Pancreas (tissue), 10 donors: Measurements from ENCODE around the gene RND2. TPM values are rescaled to one million over a fixed set of nuclear protein-coding genes. Genes with fewer than 3 reads are reported as not detected.

ENCODE experiments used
- ATAC-seq, 4 donors: fragments of 200-7000 bp; cut with Tn5 transposase; one replicate each; pipeline versions ENCODE4 v1.8.0 to v1.9.1; 2020; ENCODE audit warnings: mild to moderate bottlenecking in 4 of 4, moderate library complexity in 4 of 4
- DNase-seq, 6 donors: peaks; one replicate each; pipeline ENCODE4 v3.0.0-alpha.2; 2020
- FAIRE-seq: peaks from 2 replicates; lab custom pipeline; 2012; peaks lifted over from hg19 to GRCh38; lab: Jason Lieb, UNC
- H3K27ac ChIP-seq, 4 donors: fragments of 200-600 bp; sonication (generic); 1 replicate in 3 of 4; 2 replicates in 1 of 4; pipeline versions ENCODE4 v1.5.0 to v1.8.0; 2020
- H3K27me3 ChIP-seq, 4 donors: fragments of 200-600 bp; one replicate each; pipeline ENCODE4 v1.8.0; 2021
- H3K36me3 ChIP-seq, 3 donors: fragments of 200-600 bp; sonication (generic) in 1 of 3; one replicate each; pipeline versions ENCODE4 v1.5.0 to v1.8.0; 2020 to 2021
- H3K4me1 ChIP-seq, 3 donors: fragments of 200-600 bp; one replicate each; pipeline ENCODE4 v1.8.0; 2021
- H3K4me3 ChIP-seq, 4 donors: fragments of 200-600 bp; sonication (generic) in 2 of 4; one replicate each; pipeline versions ENCODE4 v1.5.0 to v1.8.0; 2020 to 2021
- H3K9me3 ChIP-seq, 4 donors: fragments of 200-600 bp; one replicate each; pipeline ENCODE4 v1.8.0; 2021
- WGBS, 2 donors: extraction: QIAGEN DNeasy Blood & Tissue Kit; methylation state at CpG; one replicate each; pipeline ENCODE4 v1.1.7; 2013; 5-methylcytosine and 5-hydroxymethylcytosine counted together
- intact Hi-C, 3 donors: fragments of 100-400 bp; cut with DNase I; formaldehyde crosslinking; loops; one replicate each; pipeline versions ENCODE4 v1.11.1 to v1.14.2; 2022
- polyA plus RNA-seq, 2 donors: library from polyadenylated mRNA; stranded (reverse); fragments of 200-250 nt; gene quantifications; one replicate each; pipeline ENCODE4 v1.2.3, GENCODE V29; 2013
- total RNA-seq, 6 donors: library from RNA; stranded (reverse); fragmentation: NEBNext Ultra II Directional in 4 of 6; extraction: Animal tissue kit (Norgen Biotek cat#: 25700) in 4 of 6; gene quantifications; one replicate each; pipeline versions ENCODE4 v1.2.1 to v1.2.4, GENCODE V29; 2021 to 2023
- TF ChIP-seq, protein P1 (sequence below), 4 donors: fragments of 200-600 bp; sonication (generic) in 3 of 4; IDR thresholded peaks; one replicate each; pipeline versions ENCODE4 v1.5.0 to v1.8.0; 2021; ENCODE audit warnings: antibody characterized with exemption in 4 of 4
- donor health status: healthy with polysubstance abuse.
- donor health status: DM: no; HTN: no; CAD: no; lungs with moderate emphysema.
- donor health status: DM: no; HTN: no; CAD: no.
- donor health status: control.
- donor health status: control.
- donor health status: Bipolar disorder and iron deficiency.
- donor health status: DM: yes; HTN: yes; CAD: no.
- donor health status: DM: no; HTN: no; CAD: no.
- donor health status: DM: no; HTN: no; CAD: no.
- donor health status: DM: yes; HTN: yes; CAD: no.

The RND2 gene
- total and polyA plus RNA-seq, 8 donors = 0.22 to 1.1 (median 0.57) TPM

DNA sequence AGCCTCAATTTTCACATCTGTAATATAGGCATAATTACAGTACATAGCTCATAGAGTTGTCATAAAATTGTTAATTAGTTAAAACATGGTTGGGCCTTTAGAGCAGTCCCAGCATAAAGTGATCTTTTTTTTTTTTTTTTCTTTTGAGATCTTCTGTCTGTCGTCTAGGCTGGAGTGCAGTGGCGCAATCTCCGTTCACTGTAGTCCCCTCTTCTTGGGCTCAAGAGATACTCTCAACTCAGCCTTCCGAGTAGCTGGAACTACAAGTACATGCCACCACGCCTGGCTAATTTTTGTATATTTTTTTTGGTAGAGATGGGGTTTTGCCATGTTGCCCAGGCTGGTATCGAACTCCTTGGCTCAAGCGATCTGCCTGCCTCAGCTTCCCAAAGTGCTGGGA, 31.0 kb downstream of the RND2 start:
- 94 to 98% methylated on average over 7 of the region's 7 CpGs for WGBS, 2 donors
- H3K9me3 ChIP-seq = no peaks in the 10 kb centered on the region
- TF ChIP-seq, protein P1, sequence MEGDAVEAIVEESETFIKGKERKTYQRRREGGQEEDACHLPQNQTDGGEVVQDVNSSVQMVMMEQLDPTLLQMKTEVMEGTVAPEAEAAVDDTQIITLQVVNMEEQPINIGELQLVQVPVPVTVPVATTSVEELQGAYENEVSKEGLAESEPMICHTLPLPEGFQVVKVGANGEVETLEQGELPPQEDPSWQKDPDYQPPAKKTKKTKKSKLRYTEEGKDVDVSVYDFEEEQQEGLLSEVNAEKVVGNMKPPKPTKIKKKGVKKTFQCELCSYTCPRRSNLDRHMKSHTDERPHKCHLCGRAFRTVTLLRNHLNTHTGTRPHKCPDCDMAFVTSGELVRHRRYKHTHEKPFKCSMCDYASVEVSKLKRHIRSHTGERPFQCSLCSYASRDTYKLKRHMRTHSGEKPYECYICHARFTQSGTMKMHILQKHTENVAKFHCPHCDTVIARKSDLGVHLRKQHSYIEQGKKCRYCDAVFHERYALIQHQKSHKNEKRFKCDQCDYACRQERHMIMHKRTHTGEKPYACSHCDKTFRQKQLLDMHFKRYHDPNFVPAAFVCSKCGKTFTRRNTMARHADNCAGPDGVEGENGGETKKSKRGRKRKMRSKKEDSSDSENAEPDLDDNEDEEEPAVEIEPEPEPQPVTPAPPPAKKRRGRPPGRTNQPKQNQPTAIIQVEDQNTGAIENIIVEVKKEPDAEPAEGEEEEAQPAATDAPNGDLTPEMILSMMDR (IDR thresholded peaks at IDR 0.05) = no peak
- intact Hi-C loops = no loop called here
- FAIRE-seq = no peak
- no peak overlapping the region for H3K4me3 ChIP-seq
- H3K27ac ChIP-seq = no peak overlapping the region
- H3K36me3 ChIP-seq = no peaks in the 10 kb centered on the region
- no peak for DNase-seq
- H3K4me1 ChIP-seq = no peaks in the 10 kb centered on the region
- no peak for ATAC-seq
- no peaks in the 10 kb centered on the region for H3K27me3 ChIP-seq

DNA sequence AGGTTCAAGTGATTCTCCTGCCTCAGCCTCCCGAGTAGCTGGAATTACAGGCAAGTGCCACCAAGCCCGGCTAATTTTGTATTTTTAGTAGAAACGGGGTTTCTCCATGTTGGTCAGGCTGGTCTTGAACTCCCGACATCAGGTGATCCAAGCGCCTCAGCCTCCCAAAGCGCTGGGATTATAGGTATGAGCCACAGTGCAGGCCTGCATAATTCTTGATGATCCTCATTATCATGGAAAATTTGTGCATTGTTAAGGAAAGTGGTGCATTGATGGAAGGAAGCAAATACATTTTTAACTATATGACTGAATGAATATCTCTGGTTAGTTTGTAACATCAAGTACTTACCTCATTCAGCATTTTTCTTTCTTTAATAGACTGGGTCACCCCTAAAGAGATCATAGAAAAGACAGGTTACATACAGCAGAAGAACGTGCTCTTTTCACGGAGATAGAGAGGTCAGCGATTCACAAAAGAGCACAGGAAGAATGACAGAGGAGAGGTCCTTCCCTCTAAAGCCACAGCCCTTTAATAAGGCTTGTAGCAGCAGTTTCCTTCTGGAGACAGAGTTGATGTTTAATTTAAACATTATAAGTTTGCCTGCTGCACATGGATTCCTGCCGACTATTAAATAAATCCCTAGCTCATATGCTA, 38.1 kb downstream of the RND2 start:
- no peaks in the 10 kb centered on the region for H3K27me3 ChIP-seq
- TF ChIP-seq, protein P1 (IDR thresholded peaks at IDR 0.05) = no peak
- no peak for ATAC-seq
- H3K4me1 ChIP-seq = no peaks in the 10 kb centered on the region
- 91 to 93% methylated on average over 10 of the region's 10 CpGs for WGBS, 2 donors
- no peak for FAIRE-seq
- DNase-seq = no peak
- H3K36me3 ChIP-seq = no peaks in the 10 kb centered on the region
- H3K9me3 ChIP-seq = no peaks in the 10 kb centered on the region
- intact Hi-C loops = no loop called here
- H3K27ac ChIP-seq = no peak overlapping the region
- H3K4me3 ChIP-seq = no peak overlapping the region

DNA sequence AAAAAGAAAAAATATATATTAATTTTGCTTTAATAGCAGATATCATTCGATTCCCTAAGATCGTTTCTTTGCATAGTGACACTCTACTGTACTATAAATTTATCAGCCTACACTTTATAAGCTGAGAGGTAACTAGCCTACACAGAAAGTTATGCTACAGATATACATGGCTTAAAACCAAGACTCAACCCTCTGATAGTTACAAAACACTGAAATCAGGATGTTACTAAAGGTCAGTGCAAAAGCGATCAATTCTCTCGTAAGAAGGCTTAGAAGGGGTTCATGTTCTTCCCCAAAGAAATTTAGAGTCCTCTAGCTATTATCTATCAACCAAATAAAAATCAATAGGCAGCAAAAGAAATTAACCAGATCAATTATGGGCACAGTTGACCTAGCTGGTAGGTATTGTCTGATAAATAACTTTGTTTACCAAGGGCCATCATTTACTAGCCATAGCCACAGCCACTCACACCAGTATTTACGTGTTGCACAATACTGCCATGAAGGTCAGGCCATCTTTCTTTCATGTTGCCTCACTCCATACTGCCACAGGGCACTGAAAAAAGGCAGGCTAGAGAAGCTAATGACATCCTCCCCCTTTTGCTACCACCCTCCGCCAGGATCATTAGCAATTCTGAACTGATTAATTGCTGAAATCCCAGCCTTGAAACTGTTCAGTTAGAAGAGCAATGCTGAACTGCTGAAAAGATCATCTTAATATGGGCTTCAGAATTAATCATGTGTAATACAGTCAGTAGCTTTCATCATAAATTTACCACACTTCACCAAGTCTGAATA, 43.7 kb downstream of the RND2 start:
- peak in 2 of 4 donors; percentile 34 to 38 for ATAC-seq
- TF ChIP-seq, protein P1 (IDR thresholded peaks at IDR 0.05) = no peak
- Histone ChIP-seq H3K27me3 (no peaks in the 10 kb centered on the region), H3K9me3 (no peaks in the 10 kb centered on the region), H3K4me1 (no peaks in the 10 kb centered on the region), H3K27ac (no peak overlapping the region), H3K4me3 (no peak overlapping the region), H3K36me3 (no peaks in the 10 kb centered on the region)
- FAIRE-seq = no peak
- no peak for DNase-seq
- 85 to 90% methylated on average over 6 of the region's 6 CpGs for WGBS, 2 donors
- intact Hi-C loops = no loop called here

DNA sequence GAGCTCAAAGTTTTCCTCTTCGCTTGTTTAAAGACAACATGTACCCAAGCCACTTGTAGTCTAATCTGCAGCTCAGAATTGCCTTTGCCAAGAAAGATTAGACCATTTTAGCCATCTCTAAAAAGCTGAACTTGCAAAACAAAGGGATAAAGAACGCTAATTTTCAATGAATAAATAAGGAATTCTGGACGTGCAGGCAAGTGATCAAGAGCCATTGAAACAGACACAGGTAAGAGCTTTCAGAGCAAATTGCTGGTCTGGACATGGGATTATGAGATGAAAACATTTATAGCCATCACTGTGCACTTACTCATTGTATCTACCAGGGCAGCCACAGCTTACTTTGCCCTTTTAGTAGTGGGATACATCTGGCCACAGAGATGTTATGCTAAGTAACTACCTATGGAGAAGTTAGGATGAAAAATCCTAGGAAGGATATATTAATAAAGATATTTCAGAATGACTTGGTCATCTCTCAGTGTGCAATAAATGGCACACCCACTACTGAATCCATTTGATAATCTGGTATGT, 44.4 kb downstream of the RND2 start:
- WGBS, 2 donors = 66 to 82% methylated on average over 3 of the region's 3 CpGs
- FAIRE-seq (no peak), DNase-seq (no peak), ATAC-seq (no peak)
- Histone ChIP-seq H3K27me3 (no peaks in the 10 kb centered on the region), H3K4me3 (no peak overlapping the region), H3K9me3 (no peaks in the 10 kb centered on the region), H3K4me1 (no peaks in the 10 kb centered on the region), H3K27ac (no peak overlapping the region), H3K36me3 (no peaks in the 10 kb centered on the region)
- TF ChIP-seq, protein P1 (IDR thresholded peaks at IDR 0.05) = no peak
- intact Hi-C loops = no loop called here
